Uterus (tissue), 2 donors: Measurements from ENCODE around the gene SLC25A26.

Experiments
- POLR2A ChIP-seq, 2 donors: fragments of 450-650 bp; IDR thresholded peaks; one replicate each; pipeline ENCODE4 v1.6.1; 2016; ENCODE audit warnings: antibody characterized with exemption in 2 of 2, mild to moderate bottlenecking in 1 of 2, moderate library complexity in 1 of 2
- TF ChIP-seq, protein P1 (sequence below), 4 experiments: fragments of 200-600 bp in 2 of 4; fragments of 450-650 bp in 2 of 4; sonication (generic) in 2 of 4; IDR thresholded peaks; one replicate each; pipeline ENCODE4 v1.5.1; 2016 to 2019; ENCODE audit warnings: antibody characterized with exemption in 4 of 4, mild to moderate bottlenecking in 2 of 4, moderate library complexity in 1 of 4

DNA sequence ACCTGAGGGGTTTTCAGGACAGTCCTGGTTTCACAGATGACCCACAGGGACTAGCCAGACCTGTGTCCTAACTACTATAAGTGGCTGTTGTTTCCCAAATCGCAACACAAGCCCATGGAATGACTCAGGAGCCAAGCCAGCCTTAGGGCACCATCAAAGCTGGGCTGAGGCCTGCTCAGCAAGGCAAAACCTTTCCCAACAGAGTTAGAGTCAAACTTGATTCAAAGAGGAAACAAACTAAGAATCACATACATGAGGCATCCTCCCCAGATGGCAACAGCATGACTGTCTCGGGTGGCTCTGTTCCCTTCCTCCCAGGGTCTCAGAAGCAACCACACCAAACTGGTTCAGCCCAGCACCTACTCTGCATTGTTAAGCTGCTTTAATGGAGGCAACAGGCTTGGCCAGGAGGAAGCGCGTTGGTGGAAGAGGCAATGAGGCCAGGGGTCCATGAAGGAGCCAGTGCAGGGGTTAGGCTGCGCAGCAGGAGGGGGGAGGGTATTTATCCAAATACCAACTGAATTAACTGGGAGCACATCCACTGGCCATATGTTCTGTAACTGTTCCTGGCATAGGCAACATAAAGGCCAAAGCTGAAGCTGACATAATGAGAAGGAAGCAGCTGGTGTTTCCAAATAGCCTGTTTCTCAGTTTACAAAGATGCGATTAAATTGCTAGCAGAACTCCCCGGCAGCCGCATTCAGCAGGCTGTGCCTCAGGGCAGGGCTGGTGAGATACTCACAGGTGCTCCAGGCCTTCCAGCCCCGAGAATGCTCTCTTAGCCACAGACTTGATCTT is 177.6 kb downstream of the SLC25A26 start:
- TF ChIP-seq, protein P1, sequence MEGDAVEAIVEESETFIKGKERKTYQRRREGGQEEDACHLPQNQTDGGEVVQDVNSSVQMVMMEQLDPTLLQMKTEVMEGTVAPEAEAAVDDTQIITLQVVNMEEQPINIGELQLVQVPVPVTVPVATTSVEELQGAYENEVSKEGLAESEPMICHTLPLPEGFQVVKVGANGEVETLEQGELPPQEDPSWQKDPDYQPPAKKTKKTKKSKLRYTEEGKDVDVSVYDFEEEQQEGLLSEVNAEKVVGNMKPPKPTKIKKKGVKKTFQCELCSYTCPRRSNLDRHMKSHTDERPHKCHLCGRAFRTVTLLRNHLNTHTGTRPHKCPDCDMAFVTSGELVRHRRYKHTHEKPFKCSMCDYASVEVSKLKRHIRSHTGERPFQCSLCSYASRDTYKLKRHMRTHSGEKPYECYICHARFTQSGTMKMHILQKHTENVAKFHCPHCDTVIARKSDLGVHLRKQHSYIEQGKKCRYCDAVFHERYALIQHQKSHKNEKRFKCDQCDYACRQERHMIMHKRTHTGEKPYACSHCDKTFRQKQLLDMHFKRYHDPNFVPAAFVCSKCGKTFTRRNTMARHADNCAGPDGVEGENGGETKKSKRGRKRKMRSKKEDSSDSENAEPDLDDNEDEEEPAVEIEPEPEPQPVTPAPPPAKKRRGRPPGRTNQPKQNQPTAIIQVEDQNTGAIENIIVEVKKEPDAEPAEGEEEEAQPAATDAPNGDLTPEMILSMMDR (IDR thresholded peaks at IDR 0.05), result no peak
- TF ChIP-seq POLR2A (IDR thresholded peaks at IDR 0.05), result no peak
